Measurements from ENCODE around the gene TSSK2. TPM values are rescaled to one million over a fixed set of nuclear protein-coding genes. Genes with fewer than 3 reads are reported as not detected.

The TSSK2 gene
- total and polyA plus RNA-seq, 2 experiments from 2014 or later: not detected

DNA sequence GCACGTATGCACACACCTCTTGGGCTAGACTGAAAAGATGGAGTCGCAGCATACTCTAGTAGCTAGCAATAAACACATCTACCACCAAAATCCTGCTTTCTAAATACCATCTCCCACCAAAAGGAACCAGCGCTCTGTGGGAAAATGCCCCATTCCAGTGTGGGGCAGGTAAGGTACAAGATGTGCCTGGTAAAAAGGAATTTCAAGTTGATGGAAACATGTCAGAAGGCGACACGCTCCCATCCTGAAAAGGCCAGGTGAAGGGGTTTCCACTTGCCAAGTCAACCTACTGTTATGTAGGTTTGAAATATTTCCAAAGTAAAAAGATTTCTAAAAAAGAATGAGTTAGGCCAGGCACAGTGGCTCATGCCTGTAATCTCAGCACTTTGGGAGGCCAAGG lies 17.7 kb upstream of the TSSK2 start:
- DNase-seq (ENCODE audit: low spot score): no peak
- Mint-ChIP-seq H3K27me3 (ENCODE audit: insufficient read depth, low read depth, poor library complexity) (peaks cover 2% of the 10 kb centered on the region), H3K4me3 (no peak overlapping the region), H3K27ac (no peak overlapping the region), H3K9me3 (no peaks in the 10 kb centered on the region; the same call in 2 of the 3 replicates), H3K4me1 (peaks cover 26% of the 10 kb centered on the region), H3K36me3 (ENCODE audit: low read depth) (peaks cover 3% of the 10 kb centered on the region; the same call in 2 of the 3 replicates)
- no peak for ATAC-seq
- Histone ChIP-seq H3K27me3 (ENCODE audit: insufficient read depth) (no peaks in the 10 kb centered on the region), H3K4me3 (no peak overlapping the region), H3K4me1 (ENCODE audit: insufficient read depth) (peaks cover 27% of the 10 kb centered on the region), H3F3A (replicated peaks; ENCODE audit: low read depth) (no peaks in the 10 kb centered on the region), H3K9me2 (ENCODE audit: insufficient read depth) (no peaks in the 10 kb centered on the region), H3K4me2 (no peak overlapping the region), H4K20me1 (replicated peaks; ENCODE audit: insufficient read depth) (peaks cover 51% of the 10 kb centered on the region), H3K79me2 (replicated peaks; ENCODE audit: insufficient read depth) (peaks cover 100% of the 10 kb centered on the region), H2AFZ (no peak overlapping the region), H3K36me3 (ENCODE audit: insufficient read depth) (no peaks in the 10 kb centered on the region), H3K27ac (ENCODE audit: low read depth) (no peak overlapping the region)
- TF ChIP-seq JUNB (IDR thresholded peaks at IDR 0.05; ENCODE audit: unreplicated experiment): no peak
- TF ChIP-seq, protein P1, sequence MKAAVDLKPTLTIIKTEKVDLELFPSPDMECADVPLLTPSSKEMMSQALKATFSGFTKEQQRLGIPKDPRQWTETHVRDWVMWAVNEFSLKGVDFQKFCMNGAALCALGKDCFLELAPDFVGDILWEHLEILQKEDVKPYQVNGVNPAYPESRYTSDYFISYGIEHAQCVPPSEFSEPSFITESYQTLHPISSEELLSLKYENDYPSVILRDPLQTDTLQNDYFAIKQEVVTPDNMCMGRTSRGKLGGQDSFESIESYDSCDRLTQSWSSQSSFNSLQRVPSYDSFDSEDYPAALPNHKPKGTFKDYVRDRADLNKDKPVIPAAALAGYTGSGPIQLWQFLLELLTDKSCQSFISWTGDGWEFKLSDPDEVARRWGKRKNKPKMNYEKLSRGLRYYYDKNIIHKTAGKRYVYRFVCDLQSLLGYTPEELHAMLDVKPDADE (IDR thresholded peaks at IDR 0.05): no peak
- TF ChIP-seq, protein P2, sequence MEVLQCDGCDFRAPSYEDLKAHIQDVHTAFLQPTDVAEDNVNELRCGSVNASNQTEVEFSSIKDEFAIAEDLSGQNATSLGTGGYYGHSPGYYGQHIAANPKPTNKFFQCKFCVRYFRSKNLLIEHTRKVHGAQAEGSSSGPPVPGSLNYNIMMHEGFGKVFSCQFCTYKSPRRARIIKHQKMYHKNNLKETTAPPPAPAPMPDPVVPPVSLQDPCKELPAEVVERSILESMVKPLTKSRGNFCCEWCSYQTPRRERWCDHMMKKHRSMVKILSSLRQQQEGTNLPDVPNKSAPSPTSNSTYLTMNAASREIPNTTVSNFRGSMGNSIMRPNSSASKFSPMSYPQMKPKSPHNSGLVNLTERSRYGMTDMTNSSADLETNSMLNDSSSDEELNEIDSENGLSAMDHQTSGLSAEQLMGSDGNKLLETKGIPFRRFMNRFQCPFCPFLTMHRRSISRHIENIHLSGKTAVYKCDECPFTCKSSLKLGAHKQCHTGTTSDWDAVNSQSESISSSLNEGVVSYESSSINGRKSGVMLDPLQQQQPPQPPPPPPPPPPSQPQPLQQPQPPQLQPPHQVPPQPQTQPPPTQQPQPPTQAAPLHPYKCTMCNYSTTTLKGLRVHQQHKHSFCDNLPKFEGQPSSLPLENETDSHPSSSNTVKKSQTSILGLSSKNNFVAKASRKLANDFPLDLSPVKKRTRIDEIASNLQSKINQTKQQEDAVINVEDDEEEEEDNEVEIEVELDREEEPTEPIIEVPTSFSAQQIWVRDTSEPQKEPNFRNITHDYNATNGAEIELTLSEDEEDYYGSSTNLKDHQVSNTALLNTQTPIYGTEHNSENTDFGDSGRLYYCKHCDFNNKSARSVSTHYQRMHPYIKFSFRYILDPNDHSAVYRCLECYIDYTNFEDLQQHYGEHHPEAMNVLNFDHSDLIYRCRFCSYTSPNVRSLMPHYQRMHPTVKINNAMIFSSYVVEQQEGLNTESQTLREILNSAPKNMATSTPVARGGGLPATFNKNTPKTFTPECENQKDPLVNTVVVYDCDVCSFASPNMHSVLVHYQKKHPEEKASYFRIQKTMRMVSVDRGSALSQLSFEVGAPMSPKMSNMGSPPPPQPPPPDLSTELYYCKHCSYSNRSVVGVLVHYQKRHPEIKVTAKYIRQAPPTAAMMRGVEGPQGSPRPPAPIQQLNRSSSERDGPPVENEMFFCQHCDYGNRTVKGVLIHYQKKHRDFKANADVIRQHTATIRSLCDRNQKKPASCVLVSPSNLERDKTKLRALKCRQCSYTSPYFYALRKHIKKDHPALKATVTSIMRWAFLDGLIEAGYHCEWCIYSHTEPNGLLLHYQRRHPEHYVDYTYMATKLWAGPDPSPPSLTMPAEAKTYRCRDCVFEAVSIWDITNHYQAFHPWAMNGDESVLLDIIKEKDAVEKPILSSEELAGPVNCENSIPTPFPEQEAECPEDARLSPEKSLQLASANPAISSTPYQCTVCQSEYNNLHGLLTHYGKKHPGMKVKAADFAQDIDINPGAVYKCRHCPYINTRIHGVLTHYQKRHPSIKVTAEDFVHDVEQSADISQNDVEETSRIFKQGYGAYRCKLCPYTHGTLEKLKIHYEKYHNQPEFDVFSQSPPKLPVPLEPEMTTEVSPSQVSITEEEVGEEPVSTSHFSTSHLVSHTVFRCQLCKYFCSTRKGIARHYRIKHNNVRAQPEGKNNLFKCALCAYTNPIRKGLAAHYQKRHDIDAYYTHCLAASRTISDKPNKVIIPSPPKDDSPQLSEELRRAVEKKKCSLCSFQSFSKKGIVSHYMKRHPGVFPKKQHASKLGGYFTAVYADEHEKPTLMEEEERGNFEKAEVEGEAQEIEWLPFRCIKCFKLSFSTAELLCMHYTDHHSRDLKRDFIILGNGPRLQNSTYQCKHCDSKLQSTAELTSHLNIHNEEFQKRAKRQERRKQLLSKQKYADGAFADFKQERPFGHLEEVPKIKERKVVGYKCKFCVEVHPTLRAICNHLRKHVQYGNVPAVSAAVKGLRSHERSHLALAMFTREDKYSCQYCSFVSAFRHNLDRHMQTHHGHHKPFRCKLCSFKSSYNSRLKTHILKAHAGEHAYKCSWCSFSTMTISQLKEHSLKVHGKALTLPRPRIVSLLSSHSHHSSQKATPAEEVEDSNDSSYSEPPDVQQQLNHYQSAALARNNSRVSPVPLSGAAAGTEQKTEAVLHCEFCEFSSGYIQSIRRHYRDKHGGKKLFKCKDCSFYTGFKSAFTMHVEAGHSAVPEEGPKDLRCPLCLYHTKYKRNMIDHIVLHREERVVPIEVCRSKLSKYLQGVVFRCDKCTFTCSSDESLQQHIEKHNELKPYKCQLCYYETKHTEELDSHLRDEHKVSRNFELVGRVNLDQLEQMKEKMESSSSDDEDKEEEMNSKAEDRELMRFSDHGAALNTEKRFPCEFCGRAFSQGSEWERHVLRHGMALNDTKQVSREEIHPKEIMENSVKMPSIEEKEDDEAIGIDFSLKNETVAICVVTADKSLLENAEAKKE (CRISPR knock-in tag; IDR thresholded peaks at IDR 0.05): no peak
- TF ChIP-seq, protein P3, sequence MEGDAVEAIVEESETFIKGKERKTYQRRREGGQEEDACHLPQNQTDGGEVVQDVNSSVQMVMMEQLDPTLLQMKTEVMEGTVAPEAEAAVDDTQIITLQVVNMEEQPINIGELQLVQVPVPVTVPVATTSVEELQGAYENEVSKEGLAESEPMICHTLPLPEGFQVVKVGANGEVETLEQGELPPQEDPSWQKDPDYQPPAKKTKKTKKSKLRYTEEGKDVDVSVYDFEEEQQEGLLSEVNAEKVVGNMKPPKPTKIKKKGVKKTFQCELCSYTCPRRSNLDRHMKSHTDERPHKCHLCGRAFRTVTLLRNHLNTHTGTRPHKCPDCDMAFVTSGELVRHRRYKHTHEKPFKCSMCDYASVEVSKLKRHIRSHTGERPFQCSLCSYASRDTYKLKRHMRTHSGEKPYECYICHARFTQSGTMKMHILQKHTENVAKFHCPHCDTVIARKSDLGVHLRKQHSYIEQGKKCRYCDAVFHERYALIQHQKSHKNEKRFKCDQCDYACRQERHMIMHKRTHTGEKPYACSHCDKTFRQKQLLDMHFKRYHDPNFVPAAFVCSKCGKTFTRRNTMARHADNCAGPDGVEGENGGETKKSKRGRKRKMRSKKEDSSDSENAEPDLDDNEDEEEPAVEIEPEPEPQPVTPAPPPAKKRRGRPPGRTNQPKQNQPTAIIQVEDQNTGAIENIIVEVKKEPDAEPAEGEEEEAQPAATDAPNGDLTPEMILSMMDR (conservative IDR thresholded peaks at IDR 0.05; ENCODE audit: low read depth in 2 of 2): no peak
- TF ChIP-seq EZH2 (IDR thresholded peaks at IDR 0.05; ENCODE audit: low read depth, unreplicated experiment): no peak

All from GM23338 (cell line).